IMR-90 (cell line): ENCODE measurements around the gene RAB9A. TPM values are rescaled to one million over a fixed set of nuclear protein-coding genes. Genes with fewer than 3 reads are reported as not detected.

ENCODE experiments used
- ATAC-seq: fragments of 200-7000 bp; cut with Tn5 transposase; 2 replicates; pipeline ENCODE4 v1.9.1; 2020; ENCODE audit warnings: low read depth, mild to moderate bottlenecking, moderate library complexity
- BruUV-seq: library from RNA; stranded (reverse); fragments of 400-500 nt; replicated peaks from 2 replicates; lab custom pipeline; 2021; lab: Mats Ljungman, UMichigan
- CTCF ChIA-PET: fragments of 300-600 bp; formaldehyde crosslinking; extraction: SDS; loops from one replicate; lab custom pipeline; 2021; ENCODE audit warnings: antibody characterized with exemption; lab: Yijun Ruan, JAX
- POLR2A ChIA-PET: fragments of 300-600 bp; sonication (Branson Sonifier 250); formaldehyde crosslinking; loops from one replicate; lab custom pipeline; 2022; ENCODE audit warnings: antibody characterized with exemption; ENCODE audit not compliant: unreplicated experiment; lab: Charles Lee
- DNase-seq: peaks from one replicate; pipeline ENCODE4 v3.0.0; 2013
- H2AFZ ChIP-seq: replicated peaks from 2 replicates; pipeline ENCODE3; 2013; ENCODE audit warnings: low read length, mild to moderate bottlenecking; ENCODE audit not compliant: poor library complexity
- H2AK5ac ChIP-seq: 2 replicates; pipeline ENCODE4 v1.6.1; 2013; ENCODE audit warnings: low read depth, low read length, inconsistent platforms
- H2AK9ac ChIP-seq: replicated peaks from 2 replicates; pipeline ENCODE3; 2013; ENCODE audit warnings: mild to moderate bottlenecking, low read depth, low read length, moderate library complexity; ENCODE audit not compliant: poor library complexity
- H2BK120ac ChIP-seq: 2 replicates; pipeline ENCODE4 v1.6.1; 2013; ENCODE audit warnings: low read depth, low read length, inconsistent platforms
- H2BK15ac ChIP-seq: 3 replicates; pipeline ENCODE4 v1.6.1; 2013; ENCODE audit warnings: low read depth, low read length, inconsistent platforms
- H2BK20ac ChIP-seq: 2 replicates; pipeline ENCODE4 v1.6.1; 2013; ENCODE audit warnings: low read depth, mild to moderate bottlenecking, inconsistent platforms, low read length, moderate library complexity
- H2BK5ac ChIP-seq: 2 replicates; pipeline ENCODE4 v1.6.1; 2013; ENCODE audit warnings: mild to moderate bottlenecking, low read depth, low read length, inconsistent platforms; ENCODE audit not compliant: poor library complexity, severe bottlenecking
- H3K14ac ChIP-seq: replicated peaks from 2 replicates; pipeline ENCODE4 v1.6.1; 2013; ENCODE audit warnings: low read depth, low read length, inconsistent platforms
- H3K18ac ChIP-seq: 2 replicates; pipeline ENCODE4 v1.6.1; 2013; ENCODE audit warnings: low read depth, low read length, control low read depth
- H3K23ac ChIP-seq: 2 replicates; pipeline ENCODE4 v1.6.1; 2013; ENCODE audit warnings: low read depth, low read length, inconsistent platforms
- H3K27ac ChIP-seq: 2 replicates; pipeline ENCODE4 v1.5.1; 2013; ENCODE audit warnings: mild to moderate bottlenecking, control low read depth, low read length; ENCODE audit not compliant: insufficient read depth
- H3K27me3 ChIP-seq: 2 replicates; pipeline ENCODE4 v1.6.1; 2013; ENCODE audit warnings: low read length; ENCODE audit not compliant: control insufficient read depth, insufficient read depth
- H3K36me3 ChIP-seq: 2 replicates; pipeline ENCODE4 v1.6.1; 2013; ENCODE audit warnings: low read length, mixed read lengths; ENCODE audit not compliant: control insufficient read depth, insufficient read depth
- H3K4ac ChIP-seq: 2 replicates; pipeline ENCODE4 v1.6.1; 2013; ENCODE audit warnings: low read depth, low read length, inconsistent platforms
- H3K4me1 ChIP-seq: 2 replicates; pipeline ENCODE4 v1.6.1; 2013; ENCODE audit warnings: low read length, mixed read lengths; ENCODE audit not compliant: control insufficient read depth, insufficient read depth
- H3K4me2 ChIP-seq: 2 replicates; pipeline ENCODE4 v1.6.1; 2013; ENCODE audit warnings: low read depth, mild to moderate bottlenecking, control low read depth, low read length, moderate library complexity
- H3K4me3 ChIP-seq: 2 replicates; pipeline ENCODE4 v1.5.1; 2013; ENCODE audit warnings: low read depth, mild to moderate bottlenecking, control low read depth, low read length, moderate library complexity; ENCODE audit not compliant: insufficient read depth
- H3K56ac ChIP-seq: 2 replicates; pipeline ENCODE4 v1.6.1; 2013; ENCODE audit warnings: low read length, inconsistent platforms; ENCODE audit not compliant: insufficient read depth; ENCODE audit errors: extremely low read depth
- H3K79me1 ChIP-seq, 2 experiments: 2 replicates each; pipeline ENCODE4 v1.6.1; 2013; ENCODE audit warnings: low read length in 2 of 2, inconsistent platforms in 1 of 2, low read depth in 1 of 2
- H3K9ac ChIP-seq: 2 replicates; pipeline ENCODE4 v1.6.1; 2013; ENCODE audit warnings: low read depth, low read length, control low read depth
- H3K9me1 ChIP-seq: 2 replicates; pipeline ENCODE4 v1.6.1; 2013; ENCODE audit warnings: low read length, inconsistent platforms; ENCODE audit not compliant: insufficient read depth
- H3K9me3 ChIP-seq: 2 replicates; pipeline ENCODE4 v1.6.1; 2013; ENCODE audit warnings: low read length; ENCODE audit not compliant: control insufficient read depth, insufficient read depth
- H4K20me1 ChIP-seq: 2 replicates; pipeline ENCODE4 v1.6.1; 2013; ENCODE audit warnings: low read length, inconsistent platforms; ENCODE audit not compliant: insufficient read depth
- H4K5ac ChIP-seq: 2 replicates; pipeline ENCODE4 v1.6.1; 2013; ENCODE audit warnings: mild to moderate bottlenecking, low read depth, low read length, control low read depth
- H4K8ac ChIP-seq, 2 experiments: 2 replicates each; pipeline ENCODE4 v1.6.1; 2013; ENCODE audit warnings: low read depth in 2 of 2, low read length in 2 of 2, control low read depth in 1 of 2, inconsistent platforms in 1 of 2
- H4K91ac ChIP-seq: 2 replicates; pipeline ENCODE4 v1.6.1; 2013; ENCODE audit warnings: low read depth, low read length, inconsistent platforms; ENCODE audit not compliant: insufficient read depth
- BHLHE40 ChIP-seq: fragments of 150-350 bp; IDR thresholded peaks from 2 replicates; pipeline ENCODE4 v1.6.1; 2016; ENCODE audit warnings: mild to moderate bottlenecking, low read depth, low read length
- CEBPB ChIP-seq: IDR thresholded peaks from 2 replicates; pipeline ENCODE4 v1.6.1; 2012; ENCODE audit warnings: low read depth, low read length, improper control_type of control experiment
- CHD1 ChIP-seq: IDR thresholded peaks from 2 replicates; pipeline ENCODE4 v1.6.1; 2012; ENCODE audit warnings: low read depth, low read length, improper control_type of control experiment
- FOS ChIP-seq: fragments of 150-350 bp; IDR thresholded peaks from 2 replicates; pipeline ENCODE4 v1.6.1; 2016; ENCODE audit warnings: low read depth, low read length
- MAFK ChIP-seq: IDR thresholded peaks from 2 replicates; pipeline ENCODE4 v1.6.1; 2012; ENCODE audit warnings: low read depth, low read length, improper control_type of control experiment
- MAZ ChIP-seq: IDR thresholded peaks from 2 replicates; pipeline ENCODE4 v1.6.1; 2012; ENCODE audit warnings: low read depth, mild to moderate bottlenecking, low read length, improper control_type of control experiment, moderate library complexity, borderline replicate concordance
- MXI1 ChIP-seq: IDR thresholded peaks from 2 replicates; pipeline ENCODE4 v1.6.1; 2012; ENCODE audit warnings: low read depth, mild to moderate bottlenecking, low read length, moderate library complexity, borderline replicate concordance
- NFE2L2 ChIP-seq: fragments of 150-350 bp; IDR thresholded peaks from 2 replicates; pipeline ENCODE4 v1.6.1; 2016; ENCODE audit warnings: low read depth, mild to moderate bottlenecking, low read length
- POLR2A ChIP-seq: IDR thresholded peaks from 2 replicates; pipeline ENCODE4 v1.6.1; 2012; ENCODE audit warnings: mild to moderate bottlenecking, low read depth, low read length
- RAD21 ChIP-seq: IDR thresholded peaks from 2 replicates; pipeline ENCODE4 v1.6.1; 2012; ENCODE audit warnings: low read length, improper control_type of control experiment
- RCOR1 ChIP-seq: IDR thresholded peaks from 2 replicates; pipeline ENCODE4 v1.6.1; 2012; ENCODE audit warnings: mild to moderate bottlenecking, low read length, improper control_type of control experiment; ENCODE audit not compliant: insufficient replicate concordance
- RFX5 ChIP-seq: IDR thresholded peaks from 2 replicates; pipeline ENCODE4 v1.8.0; 2012; ENCODE audit warnings: low read depth, mild to moderate bottlenecking, low read length, moderate library complexity
- SMC3 ChIP-seq: fragments of 150-350 bp; IDR thresholded peaks from 2 replicates; pipeline ENCODE4 v1.6.1; 2016; ENCODE audit warnings: low read depth, mild to moderate bottlenecking, antibody characterized with exemption, low read length, moderate library complexity
- WGBS, 2 experiments: methylation state at CpG; one replicate each; pipeline versions ENCODE4 v1.1.5 to v1.1.7; 2013; ENCODE audit warnings: missing lambda C conversion rate in 2 of 2; ENCODE audit not compliant: insufficient read length in 1 of 2; ENCODE audit errors: extremely low coverage in 2 of 2; 5-methylcytosine and 5-hydroxymethylcytosine counted together
- dilution Hi-C: fragments of 300-500 bp; cut with HindIII; formaldehyde crosslinking; loops from one replicate; pipeline ENCODE4 v1.14.3; 2018; ENCODE audit warnings: low sequenced_read_pairs; ENCODE audit not compliant: unreplicated experiment
- in situ Hi-C: fragments of 300-500 bp; cut with MboI; formaldehyde crosslinking; loops from 3 replicates; pipeline ENCODE4 v1.14.3; 2019; ENCODE audit warnings: low sequenced_read_pairs, inconsistent platforms, mixed read lengths
- intact Hi-C: fragments of 100-400 bp; cut with micrococcal nuclease; formaldehyde crosslinking; loops from 2 replicates; pipeline ENCODE4 v1.10.0; 2022
- polyA plus RNA-seq, 3 experiments: library from polyadenylated mRNA; depleted of rRNA; stranded (reverse); fragments of >200 nt; gene quantifications; 2 replicates each; pipeline ENCODE4 v1.2.3, GENCODE V29; 2012; ENCODE audit warnings: low replicate concordance in 1 of 3
- total RNA-seq: library from RNA; depleted of rRNA; stranded (reverse); fragments of >200 nt; gene quantifications from 2 replicates; pipeline ENCODE4 v1.2.3, GENCODE V29; 2012
- TF ChIP-seq, protein P1 (sequence below): fragments of 150-350 bp; IDR thresholded peaks from 2 replicates; pipeline ENCODE4 v1.6.1; 2017; ENCODE audit warnings: mild to moderate bottlenecking, antibody characterized with exemption, low read length, low read depth
- TF ChIP-seq, protein P2 (sequence below): conservative IDR thresholded peaks from 2 replicates; pipeline ENCODE4 v1.5.1; 2012; ENCODE audit warnings: mild to moderate bottlenecking, low read depth, low read length, improper control_type of control experiment
- TF ChIP-seq, protein P3 (sequence below): fragments of 150-350 bp; IDR thresholded peaks from 2 replicates; pipeline ENCODE4 v1.6.1; 2016; ENCODE audit warnings: low read depth, mild to moderate bottlenecking, low read length, moderate library complexity, borderline replicate concordance

RAB9A gene
- total and polyA plus RNA-seq, 2 of the 4 experiments (the other 2 are of a cell fraction): 15.8 to 22.3 TPM

DNA sequence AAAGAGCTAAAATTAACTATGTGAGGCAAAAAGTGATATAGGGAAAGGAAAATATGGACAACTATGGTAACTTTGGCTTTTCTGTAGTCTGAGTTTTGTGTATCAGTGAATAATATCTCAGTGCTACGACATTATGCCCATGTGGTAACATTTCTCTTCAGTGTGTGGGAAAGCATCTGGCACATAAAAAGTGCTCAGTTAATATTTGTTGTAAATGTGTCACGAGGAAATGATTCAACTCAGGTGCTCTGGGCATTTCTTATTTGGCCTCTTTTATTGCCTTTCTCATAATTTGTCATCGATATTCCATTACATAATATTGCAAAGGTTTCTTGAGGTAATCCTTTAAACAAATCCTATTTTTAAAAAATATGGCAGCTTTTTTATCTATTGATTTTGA lies 63.2 kb downstream of the RAB9A start:
- in situ Hi-C loops: no loop called here
- Histone ChIP-seq H3K56ac (no peak overlapping the region), H2AK5ac (no peak overlapping the region), H3K4ac (no peak overlapping the region), H3K23ac (no peak overlapping the region), H3K9me1 (no peaks in the 10 kb centered on the region), H4K91ac (no peak overlapping the region), H2AFZ (no peak overlapping the region), H3K18ac (no peak overlapping the region), H2BK20ac (no peak overlapping the region), H3K9me3 (no peaks in the 10 kb centered on the region), H4K5ac (no peak overlapping the region), H4K20me1 (no peaks in the 10 kb centered on the region), H2BK120ac (no peak overlapping the region), H2BK5ac (no peak overlapping the region), H3K79me1 (no peaks in the 10 kb centered on the region), H2BK15ac (no peak overlapping the region), H3K27ac (no peak overlapping the region), H3K27me3 (no peaks in the 10 kb centered on the region), H3K36me3 (peaks cover 4% of the 10 kb centered on the region; the same call in 1 of the 2 replicates), H4K8ac (no peak overlapping the region), H3K4me2 (no peak overlapping the region), H2AK9ac (no peak overlapping the region), H3K14ac (no peak overlapping the region), H3K4me1 (peaks cover 2% of the 10 kb centered on the region), H3K9ac (no peak overlapping the region), H3K4me3 (no peak overlapping the region)
- dilution Hi-C loops: no loop called here
- no peak for ATAC-seq
- TF ChIP-seq, protein P1, sequence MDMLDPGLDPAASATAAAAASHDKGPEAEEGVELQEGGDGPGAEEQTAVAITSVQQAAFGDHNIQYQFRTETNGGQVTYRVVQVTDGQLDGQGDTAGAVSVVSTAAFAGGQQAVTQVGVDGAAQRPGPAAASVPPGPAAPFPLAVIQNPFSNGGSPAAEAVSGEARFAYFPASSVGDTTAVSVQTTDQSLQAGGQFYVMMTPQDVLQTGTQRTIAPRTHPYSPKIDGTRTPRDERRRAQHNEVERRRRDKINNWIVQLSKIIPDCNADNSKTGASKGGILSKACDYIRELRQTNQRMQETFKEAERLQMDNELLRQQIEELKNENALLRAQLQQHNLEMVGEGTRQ: no peak
- no peak for TF ChIP-seq MAZ
- no peak for TF ChIP-seq NFE2L2
- no peak for TF ChIP-seq RFX5
- TF ChIP-seq CHD1: no peak
- TF ChIP-seq, protein P2, sequence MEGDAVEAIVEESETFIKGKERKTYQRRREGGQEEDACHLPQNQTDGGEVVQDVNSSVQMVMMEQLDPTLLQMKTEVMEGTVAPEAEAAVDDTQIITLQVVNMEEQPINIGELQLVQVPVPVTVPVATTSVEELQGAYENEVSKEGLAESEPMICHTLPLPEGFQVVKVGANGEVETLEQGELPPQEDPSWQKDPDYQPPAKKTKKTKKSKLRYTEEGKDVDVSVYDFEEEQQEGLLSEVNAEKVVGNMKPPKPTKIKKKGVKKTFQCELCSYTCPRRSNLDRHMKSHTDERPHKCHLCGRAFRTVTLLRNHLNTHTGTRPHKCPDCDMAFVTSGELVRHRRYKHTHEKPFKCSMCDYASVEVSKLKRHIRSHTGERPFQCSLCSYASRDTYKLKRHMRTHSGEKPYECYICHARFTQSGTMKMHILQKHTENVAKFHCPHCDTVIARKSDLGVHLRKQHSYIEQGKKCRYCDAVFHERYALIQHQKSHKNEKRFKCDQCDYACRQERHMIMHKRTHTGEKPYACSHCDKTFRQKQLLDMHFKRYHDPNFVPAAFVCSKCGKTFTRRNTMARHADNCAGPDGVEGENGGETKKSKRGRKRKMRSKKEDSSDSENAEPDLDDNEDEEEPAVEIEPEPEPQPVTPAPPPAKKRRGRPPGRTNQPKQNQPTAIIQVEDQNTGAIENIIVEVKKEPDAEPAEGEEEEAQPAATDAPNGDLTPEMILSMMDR: no peak
- TF ChIP-seq RCOR1: no peak
- TF ChIP-seq, protein P3, sequence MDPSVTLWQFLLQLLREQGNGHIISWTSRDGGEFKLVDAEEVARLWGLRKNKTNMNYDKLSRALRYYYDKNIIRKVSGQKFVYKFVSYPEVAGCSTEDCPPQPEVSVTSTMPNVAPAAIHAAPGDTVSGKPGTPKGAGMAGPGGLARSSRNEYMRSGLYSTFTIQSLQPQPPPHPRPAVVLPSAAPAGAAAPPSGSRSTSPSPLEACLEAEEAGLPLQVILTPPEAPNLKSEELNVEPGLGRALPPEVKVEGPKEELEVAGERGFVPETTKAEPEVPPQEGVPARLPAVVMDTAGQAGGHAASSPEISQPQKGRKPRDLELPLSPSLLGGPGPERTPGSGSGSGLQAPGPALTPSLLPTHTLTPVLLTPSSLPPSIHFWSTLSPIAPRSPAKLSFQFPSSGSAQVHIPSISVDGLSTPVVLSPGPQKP: no peak
- TF ChIP-seq CEBPB: no peak
- no peak for TF ChIP-seq BHLHE40
- TF ChIP-seq MXI1: no peak
- TF ChIP-seq MAFK: no peak
- no peak for TF ChIP-seq POLR2A
- no peak for TF ChIP-seq RAD21
- TF ChIP-seq FOS: no peak
- no peak for TF ChIP-seq SMC3
- CTCF ChIA-PET: no interaction called here
- no CpG with 5 or more reads among the region's 3 CpGs for WGBS, 2 experiments
- BruUV-seq: no TSS peak
- DNase-seq: no peak
- POLR2A ChIA-PET: no interaction called here
- intact Hi-C loops: no loop called here
